ENCODE measurements around the gene G0S2. TPM values are rescaled to one million over a fixed set of nuclear protein-coding genes. Genes with fewer than 3 reads are reported as not detected.

Gene G0S2
- polyA plus RNA-seq, 3 donors, result 176 to 1,583 (median 373) TPM

DNA sequence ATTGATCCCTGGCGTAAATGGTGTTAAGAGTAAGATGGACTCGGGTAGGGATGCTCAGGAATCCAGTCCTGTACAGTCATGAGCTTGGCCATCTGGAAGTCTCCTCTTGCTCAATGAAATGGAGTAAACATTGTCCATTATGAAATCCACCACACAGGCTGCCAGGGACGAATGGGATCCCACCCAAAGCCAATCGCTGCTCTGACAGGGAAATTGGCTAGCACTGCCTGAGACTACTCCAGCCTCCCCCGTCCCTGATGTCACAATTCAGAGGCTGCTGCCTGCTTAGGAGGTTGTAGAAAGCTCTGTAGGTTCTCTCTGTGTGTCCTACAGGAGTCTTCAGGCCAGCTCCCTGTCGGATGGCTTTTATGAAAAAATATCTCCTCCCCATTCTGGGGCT is 29.4 kb downstream of the G0S2 start, which contains the start of gene HSD11B1:
Gene HSD11B1 (plus strand): TSS at position 263 of the 400 bp plus-strand sequence. CDS start 97 bp downstream, at position 360.
- peak in 1 of 3 donors; percentile 12 for DNase-seq
- peaks cover 2 to 7% of the 10 kb centered on the region in 2 donors for H3K36me3 Mint-ChIP-seq
- peaks cover 19% of the 10 kb centered on the region for H3K4me1 Mint-ChIP-seq
- no peak within 1 kb of the TSS for H3K27ac ChIP-seq (ENCODE audit: low read depth in 1 of 2, low read length in 2 of 2)
- no peaks in the 10 kb centered on the region for H3K79me2 ChIP-seq (ENCODE audit: insufficient read depth, low read length)
- H3K9me3 Mint-ChIP-seq, result peaks cover 0 to 7% (median 4%) of the 10 kb centered on the region in 7 donors
- TF ChIP-seq, protein P1, sequence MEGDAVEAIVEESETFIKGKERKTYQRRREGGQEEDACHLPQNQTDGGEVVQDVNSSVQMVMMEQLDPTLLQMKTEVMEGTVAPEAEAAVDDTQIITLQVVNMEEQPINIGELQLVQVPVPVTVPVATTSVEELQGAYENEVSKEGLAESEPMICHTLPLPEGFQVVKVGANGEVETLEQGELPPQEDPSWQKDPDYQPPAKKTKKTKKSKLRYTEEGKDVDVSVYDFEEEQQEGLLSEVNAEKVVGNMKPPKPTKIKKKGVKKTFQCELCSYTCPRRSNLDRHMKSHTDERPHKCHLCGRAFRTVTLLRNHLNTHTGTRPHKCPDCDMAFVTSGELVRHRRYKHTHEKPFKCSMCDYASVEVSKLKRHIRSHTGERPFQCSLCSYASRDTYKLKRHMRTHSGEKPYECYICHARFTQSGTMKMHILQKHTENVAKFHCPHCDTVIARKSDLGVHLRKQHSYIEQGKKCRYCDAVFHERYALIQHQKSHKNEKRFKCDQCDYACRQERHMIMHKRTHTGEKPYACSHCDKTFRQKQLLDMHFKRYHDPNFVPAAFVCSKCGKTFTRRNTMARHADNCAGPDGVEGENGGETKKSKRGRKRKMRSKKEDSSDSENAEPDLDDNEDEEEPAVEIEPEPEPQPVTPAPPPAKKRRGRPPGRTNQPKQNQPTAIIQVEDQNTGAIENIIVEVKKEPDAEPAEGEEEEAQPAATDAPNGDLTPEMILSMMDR (IDR thresholded peaks at IDR 0.05), result no peak
- intact Hi-C loops (cut with micrococcal nuclease), result loop anchor here in 1 of 2 donors (5.0 kb wide), 1 partner anchor 38 kb away; no protein-coding TSS in a partner anchor
- H3K9me3 ChIP-seq (replicated peaks in 1 of 2; ENCODE audit: control insufficient read depth in 1 of 2, insufficient read depth in 1 of 2, low read length in 2 of 2), result no peaks in the 10 kb centered on the region
- peak within 1 kb of the TSS; percentile 36 for H3K4me2 ChIP-seq (replicated peaks; ENCODE audit: extremely low read depth, low read length, poor library complexity, severe bottlenecking)
- no peaks in the 10 kb centered on the region for H4K20me1 ChIP-seq (ENCODE audit: insufficient read depth, low read length)
- WGBS (ENCODE audit: insufficient coverage), result 0% methylated on average over 1 of the region's 6 CpGs
- H3K9ac ChIP-seq (ENCODE audit: insufficient read depth, low read length, poor library complexity, severe bottlenecking), result no peak within 1 kb of the TSS
- peak within 1 kb of the TSS in 3 of 7 donors; percentile 11 to 40 (median 12) for H3K27ac Mint-ChIP-seq
- H2AFZ ChIP-seq (ENCODE audit: insufficient read depth, low read depth, low read length, poor library complexity, severe bottlenecking), result peak within 1 kb of the TSS; percentile 53
- H3K36me3 ChIP-seq (replicated peaks in 1 of 2; ENCODE audit: control insufficient read depth in 1 of 2, insufficient read depth in 2 of 2, low read length in 2 of 2), result no peaks in the 10 kb centered on the region
- peaks cover 18 to 20% of the 10 kb centered on the region in 2 donors for H3K4me1 ChIP-seq (ENCODE audit: control insufficient read depth in 1 of 2, insufficient read depth in 2 of 2, low read length in 2 of 2)
- H3K27me3 ChIP-seq (ENCODE audit: control insufficient read depth in 2 of 2, insufficient read depth in 2 of 2, low read length in 2 of 2), result no peaks in the 10 kb centered on the region
- H3K27me3 Mint-ChIP-seq (ENCODE audit: low read depth in 3 of 3), result peaks cover 0 to 4% (median 0%) of the 10 kb centered on the region in 3 donors
- peak within 1 kb of the TSS in 1 of 3 experiments; percentile 33 for H3K4me3 ChIP-seq (replicated peaks in 1 of 3; ENCODE audit: low read depth in 2 of 3, low read length in 3 of 3)
- H3K4me3 Mint-ChIP-seq, result peak within 1 kb of the TSS in 1 of 2 donors; percentile 40

DNA sequence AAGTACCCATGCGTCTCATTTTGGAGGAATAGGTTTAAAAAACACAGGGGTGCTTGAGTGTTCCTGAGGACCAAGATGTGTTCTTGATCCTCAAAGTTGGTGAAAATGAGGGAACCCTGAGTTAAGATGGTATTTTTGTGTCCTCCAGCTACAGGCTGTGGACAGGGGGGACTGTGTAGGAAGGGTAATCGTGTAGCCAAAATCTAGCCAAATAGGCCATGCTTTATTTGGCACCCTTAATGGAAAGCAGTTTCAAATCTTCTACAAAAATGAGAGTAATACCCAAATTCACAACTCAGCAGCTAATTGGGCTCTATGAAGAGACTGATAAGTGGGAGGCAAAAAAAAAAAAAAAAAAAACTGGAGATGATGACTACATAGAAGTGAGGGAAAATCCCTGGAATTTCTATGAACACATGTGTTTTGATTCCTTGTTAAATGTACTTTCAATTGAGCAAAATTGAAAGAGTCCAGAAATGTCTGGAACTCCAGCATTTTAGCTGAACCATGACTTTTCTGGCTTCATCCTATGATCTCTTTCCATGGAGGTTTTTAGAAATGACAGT is 29.9 kb downstream of the G0S2 start:
- Mint-ChIP-seq H3K4me3 (no peak overlapping the region), H3K4me1 (peaks cover 19% of the 10 kb centered on the region), H3K27me3 (ENCODE audit: low read depth in 3 of 3) (peaks cover 0 to 6% (median 0%) of the 10 kb centered on the region in 3 donors), H3K36me3 (peaks cover 2 to 7% of the 10 kb centered on the region in 2 donors), H3K9me3 (peaks cover 0 to 7% (median 4%) of the 10 kb centered on the region in 7 donors), H3K27ac (no peak overlapping the region)
- H3K4me3 ChIP-seq (replicated peaks in 1 of 3; ENCODE audit: low read depth in 2 of 3, low read length in 3 of 3), result no peak overlapping the region
- no peak overlapping the region for H3K4me2 ChIP-seq (replicated peaks; ENCODE audit: extremely low read depth, low read length, poor library complexity, severe bottlenecking)
- no peaks in the 10 kb centered on the region for H3K27me3 ChIP-seq (ENCODE audit: control insufficient read depth in 2 of 2, insufficient read depth in 2 of 2, low read length in 2 of 2)
- H3K9ac ChIP-seq (ENCODE audit: insufficient read depth, low read length, poor library complexity, severe bottlenecking), result no peak overlapping the region
- no CpG with 5 or more reads among the region's 2 CpGs for WGBS (ENCODE audit: insufficient coverage)
- no peaks in the 10 kb centered on the region for H3K79me2 ChIP-seq (ENCODE audit: insufficient read depth, low read length)
- H3K4me1 ChIP-seq (ENCODE audit: control insufficient read depth in 1 of 2, insufficient read depth in 2 of 2, low read length in 2 of 2), result peaks cover 18 to 20% of the 10 kb centered on the region in 2 donors
- intact Hi-C loops (cut with micrococcal nuclease), result no loop called here
- TF ChIP-seq, protein P1 (IDR thresholded peaks at IDR 0.05), result no peak
- DNase-seq, result no peak
- no peaks in the 10 kb centered on the region for H3K9me3 ChIP-seq (replicated peaks in 1 of 2; ENCODE audit: control insufficient read depth in 1 of 2, insufficient read depth in 1 of 2, low read length in 2 of 2)
- no peaks in the 10 kb centered on the region for H3K36me3 ChIP-seq (replicated peaks in 1 of 2; ENCODE audit: control insufficient read depth in 1 of 2, insufficient read depth in 2 of 2, low read length in 2 of 2)
- no peak overlapping the region for H3K27ac ChIP-seq (ENCODE audit: low read depth in 1 of 2, low read length in 2 of 2)
- no peaks in the 10 kb centered on the region for H4K20me1 ChIP-seq (ENCODE audit: insufficient read depth, low read length)
- peak overlapping the region; percentile 53 for H2AFZ ChIP-seq (ENCODE audit: insufficient read depth, low read depth, low read length, poor library complexity, severe bottlenecking)
